G401 (cell line): ENCODE measurements around the gene ZNF532. TPM values are rescaled to one million over a fixed set of nuclear protein-coding genes. Genes with fewer than 3 reads are reported as not detected.
"Not testable (repeated sequence)": the region's sequence is repeated elsewhere in the genome, so short reads cannot be mapped to it uniquely, and the experiment has no call there.

ENCODE experiments used
- DNase-seq: peaks from one replicate; pipeline ENCODE4 v3.0.0-alpha.2; 2015; ENCODE audit warnings: low spot score
- in situ Hi-C: cut with HindIII; loops from 2 replicates; pipeline ENCODE4 v1.10.0; 2016; ENCODE audit warnings: low sequenced_read_pairs, mixed read lengths
- total RNA-seq: library from RNA; depleted of rRNA; stranded (reverse); fragments of >200 nt; shearing (Covaris generic); gene quantifications from 2 replicates; pipeline ENCODE4 v1.2.3, GENCODE V29; 2014

ZNF532 gene
- total RNA-seq, 1 experiment from 2014 or later = 21.9 TPM

DNA sequence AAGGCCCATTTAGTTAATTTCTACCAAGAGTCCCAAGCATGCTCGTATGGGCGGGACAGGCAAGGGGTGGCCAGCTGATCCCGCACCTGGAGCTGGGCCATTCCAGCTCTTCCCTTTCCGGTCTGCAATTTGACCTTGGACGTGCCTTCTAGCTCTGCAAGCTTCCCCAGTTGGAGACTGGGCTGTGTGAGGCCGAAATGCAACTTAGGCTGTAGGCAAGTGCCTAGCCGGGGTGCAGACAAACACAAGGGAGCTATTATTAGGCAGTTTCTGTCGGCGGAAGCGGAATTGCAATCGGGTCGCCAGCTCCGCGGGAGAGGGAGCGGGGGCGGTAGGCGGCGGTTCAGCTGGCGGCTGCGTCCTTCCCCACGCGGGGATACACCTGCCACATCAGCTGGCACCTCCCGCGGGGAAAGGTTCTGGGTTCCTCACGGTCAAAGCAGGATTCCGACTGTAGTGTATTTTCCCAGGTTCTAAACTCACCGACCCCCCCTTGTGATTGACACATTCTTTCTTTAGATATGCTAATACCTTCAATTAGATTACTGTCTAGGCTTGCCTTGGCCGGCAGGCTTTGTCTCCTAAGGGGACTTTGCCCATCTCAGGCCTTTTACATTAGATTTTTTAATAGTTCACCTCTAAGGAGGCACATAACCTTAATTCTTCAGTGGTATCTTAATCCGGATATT, 17.1 kb upstream of the ZNF532 start:
- in situ Hi-C loops = no loop called here
- DNase-seq = peak; percentile 27

DNA sequence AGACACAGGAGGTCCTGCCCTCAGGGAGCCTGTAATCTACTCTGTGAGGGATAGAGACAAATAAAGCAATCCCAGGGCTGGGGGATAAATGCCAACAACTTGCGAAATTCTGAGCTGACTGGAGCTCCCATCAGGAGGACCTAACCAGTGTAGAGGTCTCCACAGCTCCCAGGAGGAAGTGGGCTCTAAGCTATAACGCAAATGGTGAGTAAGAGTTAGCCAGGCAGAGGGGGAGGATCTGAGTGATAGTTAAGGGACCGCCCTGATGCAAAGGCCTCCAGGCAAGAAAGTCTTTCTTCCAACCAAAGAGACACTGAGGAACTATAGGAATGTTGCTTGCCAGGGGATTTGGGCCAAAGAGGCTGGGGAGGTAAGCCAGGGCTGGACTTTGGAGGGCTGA, 16.0 kb upstream of the ZNF532 start:
- no peak for DNase-seq

DNA sequence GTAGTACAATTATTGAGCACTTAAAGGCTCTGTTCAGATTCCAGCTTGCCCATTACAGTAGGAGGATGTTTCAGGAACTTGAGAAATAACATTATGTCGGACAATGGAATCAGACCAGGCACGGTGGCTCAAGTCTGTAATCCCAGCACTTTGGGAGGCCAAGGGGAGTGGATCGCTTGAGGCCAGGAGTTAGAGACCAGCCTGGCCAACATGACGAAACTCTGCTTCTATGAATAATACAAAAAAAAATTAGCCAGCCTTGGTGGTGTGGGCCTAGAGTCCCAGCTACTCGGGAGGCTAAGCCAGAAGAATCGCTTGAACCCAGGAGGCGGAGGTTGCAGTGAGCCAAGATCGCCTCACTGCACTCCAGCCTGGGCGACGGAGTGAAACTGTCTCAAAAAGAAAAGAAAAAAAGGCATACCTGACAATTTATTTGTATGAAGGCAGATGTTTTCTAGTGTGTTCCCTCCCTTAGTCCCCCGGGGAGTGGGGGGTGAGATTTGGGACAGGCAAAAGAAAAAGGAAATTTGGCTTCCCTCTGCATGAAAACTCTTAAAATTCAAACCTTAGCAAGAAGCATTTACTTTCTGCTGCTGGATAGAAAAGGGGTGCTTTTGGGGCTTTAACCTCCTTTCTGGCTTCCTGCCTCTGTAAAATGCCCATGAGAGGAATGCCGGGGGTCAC, 13.7 kb upstream of the ZNF532 start:
- in situ Hi-C loops = no loop called here
- DNase-seq = no peak

More for the DNA sequence above, 16.0 kb upstream of the ZNF532 start:
- in situ Hi-C loops = no loop called here

DNA sequence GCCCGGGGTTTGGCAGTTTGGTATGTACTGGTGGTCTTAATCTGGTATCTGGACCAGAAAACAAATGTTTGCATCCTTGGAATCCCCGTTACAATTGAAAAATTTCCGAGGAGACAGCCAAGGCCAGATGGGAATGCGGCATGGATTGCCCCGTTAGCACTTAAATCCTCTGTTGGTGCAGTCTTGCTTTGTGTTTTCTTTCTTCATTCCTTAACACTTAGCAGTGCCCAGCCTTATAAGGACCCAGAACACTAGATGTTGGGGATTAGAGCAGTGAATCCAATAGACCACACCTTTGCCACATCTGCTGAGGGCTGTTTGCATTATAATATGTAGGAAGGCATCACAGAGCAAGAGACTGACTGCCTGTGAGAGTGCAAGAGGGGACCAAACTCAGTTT, 12.8 kb upstream of the ZNF532 start:
- no peak for DNase-seq
- in situ Hi-C loops = no loop called here

DNA sequence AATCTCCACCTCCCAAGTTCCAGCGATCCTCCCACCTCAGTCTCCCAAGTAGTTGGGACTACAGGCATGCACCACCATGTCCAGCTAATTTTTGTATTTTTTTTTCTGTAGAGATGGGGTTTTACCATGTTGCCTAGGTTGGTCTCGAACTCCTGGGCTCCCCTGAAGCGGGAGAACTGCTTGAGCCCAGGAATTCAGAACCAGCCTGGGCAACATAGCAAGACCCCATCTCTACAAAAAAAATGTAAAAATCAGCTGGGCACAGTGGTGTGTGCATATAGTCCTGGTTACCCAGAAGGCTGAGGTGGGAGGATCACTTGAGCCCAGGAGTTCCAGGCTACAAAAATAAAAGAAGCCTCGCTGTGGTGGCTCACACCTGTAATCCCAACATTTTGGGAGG, 12.0 kb upstream of the ZNF532 start:
- in situ Hi-C loops = no loop called here
- DNase-seq = no peak

DNA sequence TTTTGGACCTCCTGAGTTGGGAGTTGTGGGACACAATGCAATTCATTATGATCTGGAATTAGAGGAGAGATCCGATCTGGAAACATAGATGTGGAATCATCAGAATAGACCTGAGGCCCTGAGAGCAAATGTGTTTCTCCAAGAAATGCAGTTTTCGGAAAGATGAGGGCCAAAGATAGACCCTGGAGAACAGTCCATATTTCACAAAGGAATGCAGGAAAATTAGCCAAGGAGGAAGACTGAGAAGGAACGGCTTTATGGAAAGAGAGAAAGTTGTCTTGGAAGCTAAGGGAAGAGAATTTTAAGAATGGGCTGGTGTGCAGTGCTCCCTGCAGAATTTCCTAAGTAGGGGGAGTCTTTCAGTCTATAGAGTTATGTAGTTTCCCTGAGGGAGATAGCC, 11.1 kb upstream of the ZNF532 start:
- no peak for DNase-seq
- in situ Hi-C loops = no loop called here

DNA sequence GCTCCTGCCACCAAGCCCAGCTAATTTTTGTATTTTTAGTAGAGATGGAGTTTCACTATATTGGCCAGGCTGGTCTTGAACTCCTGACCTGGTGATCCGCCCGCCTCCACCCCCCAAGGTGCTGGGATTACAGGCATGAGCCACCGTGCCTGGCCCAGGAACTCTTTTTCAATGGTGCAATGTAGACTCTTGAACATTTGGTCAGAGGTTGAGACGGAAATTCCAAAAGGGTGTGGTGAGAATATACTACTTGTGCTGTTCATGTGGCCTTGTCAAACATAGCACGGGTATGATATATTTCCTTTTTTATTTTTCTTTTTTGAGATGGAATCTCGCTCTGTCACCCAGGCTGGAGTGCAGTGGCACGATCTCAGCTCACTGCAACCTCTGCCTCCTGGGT, 9.2 kb upstream of the ZNF532 start:
- in situ Hi-C loops, DNase-seq: not testable (repeated sequence)

DNA sequence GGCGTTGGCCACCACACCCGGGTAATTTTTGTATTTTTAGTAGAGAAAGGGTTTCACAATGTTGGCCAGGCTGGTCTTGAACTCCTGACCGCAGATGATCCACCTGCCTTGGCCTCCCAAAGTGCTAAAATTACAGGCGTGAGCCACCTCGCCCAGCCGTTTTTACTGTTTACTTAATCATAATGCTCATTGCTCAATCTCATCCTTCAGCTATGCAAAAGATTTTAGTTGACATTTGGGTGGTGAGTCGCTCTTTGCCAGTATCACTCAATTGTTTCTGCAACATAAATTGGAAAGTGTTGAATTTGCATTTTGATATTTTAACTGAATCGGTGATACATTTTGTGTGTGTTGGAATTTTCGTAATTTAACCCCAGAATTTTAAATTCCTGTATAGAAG, 7.8 kb upstream of the ZNF532 start:
- DNase-seq = no peak
- in situ Hi-C loops = no loop called here

DNA sequence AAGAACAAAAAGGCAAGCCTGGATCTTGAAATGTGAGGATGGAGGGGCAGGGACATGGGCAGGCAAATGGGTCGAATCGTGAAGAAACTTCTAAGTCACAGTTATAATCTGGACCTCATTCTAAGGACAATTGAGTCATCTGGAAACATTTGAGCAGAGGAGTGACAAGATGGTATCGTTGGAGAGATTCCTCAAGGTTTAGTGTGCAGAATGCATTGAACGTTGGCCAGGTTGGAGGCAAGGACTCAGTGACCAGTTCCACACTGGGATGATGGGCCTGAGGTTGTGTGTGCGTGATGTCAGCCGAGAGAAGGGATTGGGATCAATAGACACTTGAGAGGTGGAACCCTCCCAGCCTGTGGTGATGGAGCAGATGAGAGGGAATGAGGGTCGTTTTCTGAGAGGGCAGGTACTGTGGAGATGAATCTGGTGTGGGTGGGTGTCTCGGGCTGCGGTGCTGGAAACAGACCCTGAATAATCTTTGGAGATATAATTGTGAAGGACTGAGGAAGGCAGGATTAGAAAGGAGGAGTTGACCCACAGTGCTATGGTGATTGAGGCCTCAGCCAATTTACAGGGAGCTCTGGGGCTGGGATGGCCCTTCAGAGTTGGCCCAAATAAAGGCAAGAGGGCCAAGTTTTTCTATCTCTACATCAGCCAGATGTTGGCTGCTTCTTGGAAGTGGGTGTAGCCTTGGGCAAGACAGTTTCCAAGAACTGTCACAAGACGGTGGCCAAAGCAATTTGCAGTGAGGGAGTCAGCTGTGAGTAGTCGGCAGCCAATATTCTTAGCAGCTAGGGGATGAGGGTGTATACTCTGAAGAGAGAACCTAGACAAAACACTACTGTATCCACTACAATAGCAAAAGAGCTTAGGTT, 5.8 kb upstream of the ZNF532 start:
- DNase-seq = no peak
- in situ Hi-C loops = no loop called here

DNA sequence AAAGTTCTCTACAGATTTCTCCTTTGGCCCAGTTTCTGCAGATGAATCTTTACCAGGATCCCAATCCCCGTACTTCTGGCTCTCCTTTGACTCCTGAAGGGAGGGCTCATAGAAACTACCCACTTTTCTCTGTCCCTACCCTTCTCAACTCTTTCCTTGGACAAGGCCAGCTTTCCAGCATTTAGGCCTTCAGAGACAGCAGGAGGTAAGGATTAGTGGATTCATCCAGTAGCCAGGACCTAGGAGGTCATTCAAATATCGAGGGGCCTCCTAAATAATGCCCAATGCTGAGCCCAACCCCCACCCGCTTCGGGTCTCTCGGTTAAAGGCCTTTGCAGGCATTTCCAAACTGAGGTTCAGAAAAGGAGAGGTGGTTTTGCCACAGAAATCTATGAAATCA, 4.8 kb upstream of the ZNF532 start:
- in situ Hi-C loops = no loop called here
- DNase-seq = peak; percentile 45

DNA sequence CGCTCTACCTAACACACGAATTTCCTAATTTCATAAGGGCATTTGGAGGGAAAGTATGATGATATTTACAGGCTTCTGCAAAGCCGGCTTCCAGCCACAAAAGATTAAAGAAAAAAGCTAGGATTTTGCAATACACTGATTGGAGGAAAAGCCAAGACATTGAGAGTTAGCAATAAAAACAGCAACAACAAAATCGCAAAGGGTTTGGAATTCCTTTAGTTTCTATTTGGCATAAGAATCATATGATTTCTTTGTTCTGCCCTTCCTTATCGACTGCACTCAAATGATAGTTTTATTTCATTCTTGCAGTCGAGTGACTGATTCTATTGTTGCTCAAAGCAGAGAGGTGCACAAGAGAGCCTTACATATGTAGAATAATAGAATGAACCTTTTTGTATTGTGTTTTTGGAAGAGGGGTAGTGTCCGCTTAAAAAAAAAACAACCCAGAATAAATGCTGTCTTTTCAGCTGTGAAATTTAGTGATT, 3.9 kb upstream of the ZNF532 start:
- DNase-seq = peak; percentile 66

DNA sequence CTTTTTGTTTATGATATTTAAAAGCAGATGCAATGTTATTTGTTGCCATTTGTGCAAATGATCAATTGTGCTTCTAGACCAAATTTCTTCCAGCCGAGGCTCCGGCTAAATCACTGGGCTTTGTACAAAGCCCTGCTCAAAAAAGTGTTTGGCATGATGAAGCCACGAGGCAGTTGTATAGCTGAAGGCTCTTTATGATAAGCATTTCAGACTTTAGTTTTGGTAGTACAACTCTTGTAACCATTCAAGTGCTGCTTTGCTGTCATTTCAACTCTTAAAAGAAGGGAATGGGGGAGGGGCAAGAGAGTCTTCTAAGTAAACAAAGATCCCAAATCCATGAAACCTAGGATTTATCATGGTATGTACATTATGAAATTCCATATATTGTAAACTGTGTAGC, 3.3 kb upstream of the ZNF532 start:
- in situ Hi-C loops = no loop called here
- no peak for DNase-seq

More for the DNA sequence above, 3.9 kb upstream of the ZNF532 start:
- in situ Hi-C loops = no loop called here

DNA sequence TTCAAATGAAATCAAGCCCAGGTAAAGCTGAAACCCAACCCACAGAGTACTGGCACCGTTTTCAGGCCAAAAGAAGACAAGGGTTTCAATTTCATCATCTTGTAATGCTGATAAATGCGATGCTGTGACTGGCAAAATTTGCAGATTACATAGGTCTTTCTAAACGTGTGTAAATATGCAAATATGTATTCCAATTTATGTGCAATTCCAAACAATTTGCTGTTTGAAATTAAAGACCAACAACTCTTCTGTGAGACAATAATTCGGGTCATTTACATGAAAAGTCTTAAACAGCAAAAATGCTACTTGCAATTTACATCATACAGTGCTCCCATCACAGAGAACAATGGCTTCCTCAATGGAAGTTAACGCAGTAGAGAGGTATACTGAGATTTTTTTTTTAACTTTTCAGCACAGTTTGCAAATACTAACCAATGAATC, 2.8 kb upstream of the ZNF532 start:
- in situ Hi-C loops = no loop called here
- DNase-seq = peak; percentile 53

DNA sequence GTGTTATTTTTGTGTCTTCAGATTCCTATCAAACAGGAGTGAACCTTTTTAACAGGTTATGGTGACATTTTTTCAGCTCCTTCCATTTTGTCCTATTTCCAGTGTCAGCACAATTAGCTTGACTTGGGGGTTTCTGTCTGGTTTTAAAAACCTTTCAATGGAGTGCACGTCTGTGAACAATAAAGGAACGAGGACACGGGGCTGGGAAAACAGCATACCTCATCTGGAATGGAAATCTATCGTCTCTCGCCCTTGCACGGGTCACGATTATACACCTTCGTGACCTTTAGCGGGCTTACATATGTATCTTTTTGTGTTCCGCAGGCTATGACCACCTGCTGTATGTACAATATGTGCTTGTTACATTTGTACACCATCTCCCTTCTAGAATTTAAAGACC, 2.3 kb upstream of the ZNF532 start:
- in situ Hi-C loops = no loop called here
- DNase-seq = no peak

DNA sequence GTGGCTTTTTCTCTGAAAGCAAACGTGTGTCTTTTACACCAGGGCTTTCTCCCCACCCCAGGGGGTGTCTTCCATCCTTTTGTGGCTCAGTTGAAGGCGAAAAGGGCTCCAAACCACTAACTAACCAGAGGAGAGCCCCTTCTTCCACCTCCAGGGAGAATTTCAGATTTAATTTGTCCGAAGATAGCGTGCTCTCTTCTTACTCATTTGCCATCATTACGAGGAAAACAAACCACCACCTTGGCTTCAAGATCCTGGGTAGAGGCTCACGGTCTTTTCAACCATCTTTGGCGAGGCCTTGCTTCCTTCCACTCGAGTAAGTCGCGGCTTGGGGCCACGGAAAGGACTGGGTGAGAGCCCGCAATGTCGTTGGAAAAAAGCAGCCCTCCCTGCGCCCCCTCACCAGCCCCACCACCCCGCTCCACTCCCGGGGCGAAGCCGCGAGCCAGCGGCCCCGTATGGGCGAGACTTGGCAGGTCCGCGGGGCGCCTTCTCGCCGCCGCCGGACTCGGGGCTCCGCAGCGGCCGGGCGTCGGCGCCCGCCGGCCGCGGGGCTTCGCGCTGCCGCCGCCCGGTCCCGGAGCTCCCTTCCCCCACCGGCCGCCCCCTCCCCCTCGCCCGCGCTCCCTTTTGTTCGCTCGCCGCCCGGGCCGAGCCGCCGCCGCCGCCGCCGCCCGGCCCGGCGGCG, 1.7 kb upstream of the ZNF532 start:
- DNase-seq = peak; percentile 68
- in situ Hi-C loops = no loop called here

DNA sequence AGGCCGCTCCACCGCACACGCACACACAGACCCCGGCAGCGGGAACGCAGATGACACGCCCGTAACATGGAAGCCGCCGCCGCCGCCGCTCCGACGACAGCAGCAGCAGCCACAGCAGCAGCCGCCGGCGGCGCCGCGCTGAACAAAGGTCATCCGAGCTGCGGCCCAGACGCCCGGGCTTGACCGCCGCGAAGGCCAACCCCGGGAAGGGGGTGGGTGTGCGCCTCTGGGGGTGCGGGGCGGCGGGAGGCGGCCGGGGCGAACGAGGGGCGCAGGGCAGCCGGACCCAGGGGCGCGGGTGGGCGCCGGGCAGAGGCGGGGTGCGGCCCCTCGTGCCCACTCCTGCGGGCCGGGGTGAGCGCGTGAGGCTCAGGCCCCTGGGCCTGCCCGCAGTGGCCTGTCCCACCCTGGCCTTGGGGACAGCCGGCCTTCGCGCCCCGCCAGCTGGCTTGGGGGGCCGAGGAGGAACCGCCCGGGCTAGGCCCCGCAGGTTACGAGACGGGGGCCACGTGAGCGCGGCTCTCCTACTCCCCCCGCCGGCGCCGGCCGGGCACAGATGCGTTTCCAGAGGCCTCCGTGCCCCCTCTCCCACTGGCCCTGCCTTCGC, 1.0 kb upstream of the ZNF532 start:
- in situ Hi-C loops = no loop called here
- peak; percentile 41 for DNase-seq

DNA sequence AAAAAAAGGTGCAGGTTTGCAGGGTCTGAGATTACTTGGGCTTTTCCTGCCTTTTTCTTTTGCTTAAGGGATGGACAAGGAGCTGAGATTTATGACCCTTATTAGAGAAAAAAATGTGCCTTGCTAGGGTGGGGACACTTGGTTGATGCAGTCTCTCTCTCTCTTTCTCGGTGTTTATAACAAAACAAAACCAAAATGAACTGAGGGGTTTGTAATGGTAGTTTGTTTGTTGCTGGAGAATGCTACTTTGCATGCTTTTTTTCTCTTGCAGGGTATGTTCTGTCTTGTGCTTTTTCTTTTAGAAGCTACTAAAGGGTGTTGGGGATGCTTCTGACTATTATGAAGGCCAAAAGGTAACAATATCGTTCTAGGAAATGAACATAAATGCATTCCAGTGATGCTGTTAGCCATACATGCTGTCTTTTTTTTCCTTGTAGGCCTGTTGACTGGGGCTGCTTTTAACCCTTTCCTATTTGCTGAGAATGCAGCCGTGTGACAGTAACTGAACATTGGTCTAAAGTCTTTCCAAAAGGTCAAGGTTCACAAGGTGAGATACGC, 435 bp downstream of the ZNF532 start:
- DNase-seq = no peak
- in situ Hi-C loops = no loop called here

DNA sequence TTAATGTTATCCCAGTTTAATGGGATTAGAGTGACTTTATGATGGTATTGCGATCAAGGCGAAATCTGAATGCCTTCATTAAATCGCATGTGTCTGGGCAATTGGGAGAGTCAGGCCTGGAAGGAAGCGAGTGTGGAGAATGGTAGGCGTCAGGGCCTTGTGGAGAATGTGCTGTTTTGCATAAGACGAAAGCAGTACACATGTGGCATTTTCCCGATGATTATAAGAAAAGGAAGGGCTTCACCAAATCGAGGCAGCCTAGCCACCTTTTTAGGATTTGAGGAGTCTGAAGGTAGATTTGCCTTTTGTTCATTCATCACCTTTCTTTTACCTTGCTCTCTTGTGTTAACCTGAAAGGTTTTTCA, 1.0 kb downstream of the ZNF532 start:
- DNase-seq = peak; percentile 66
- in situ Hi-C loops = no loop called here
